Measurements from ENCODE around the gene AMOT. TPM values are rescaled to one million over a fixed set of nuclear protein-coding genes. Genes with fewer than 3 reads are reported as not detected.

AMOT gene
- total RNA-seq, 1 donor from 2014 or later = 88.3 TPM

DNA sequence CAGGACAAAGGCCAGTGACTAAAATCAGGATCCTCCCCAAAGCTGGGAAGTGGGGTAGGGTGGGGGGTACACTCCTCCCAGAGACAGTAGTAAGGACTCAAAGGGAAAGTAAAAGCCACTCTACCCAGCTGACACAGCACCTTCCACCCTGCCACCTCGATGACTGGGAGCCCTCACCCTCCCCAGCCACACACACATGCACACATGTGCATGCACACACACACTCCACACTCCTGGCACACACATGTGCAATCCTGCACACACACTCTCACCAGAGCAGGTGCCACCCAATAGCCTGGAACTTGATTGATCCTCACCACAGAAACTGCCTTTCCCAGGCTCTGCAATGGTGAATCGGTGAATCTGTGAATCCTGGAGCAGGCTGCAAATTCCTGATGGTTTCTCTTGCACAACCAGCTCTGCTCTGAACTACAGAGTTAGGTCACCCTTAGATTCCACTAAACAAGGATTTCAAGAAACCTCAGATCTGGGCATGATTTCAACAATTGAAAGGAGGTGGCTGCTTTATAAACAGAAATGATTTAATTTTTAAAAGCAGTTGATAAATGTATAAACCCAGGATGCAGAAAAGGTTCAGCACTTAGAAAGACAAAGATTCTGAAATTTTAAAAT, 21.5 kb downstream of the AMOT start:
- H3K27me3 Mint-ChIP-seq (ENCODE audit: unreplicated experiment) = peaks cover 9% of the 10 kb centered on the region
- peak overlapping the region; percentile 91 for H3K27ac Mint-ChIP-seq (ENCODE audit: unreplicated experiment)
- no peaks in the 10 kb centered on the region for H3K36me3 Mint-ChIP-seq (ENCODE audit: unreplicated experiment)
- H3K4me3 Mint-ChIP-seq (ENCODE audit: unreplicated experiment) = peak overlapping the region; percentile 34
- no peaks in the 10 kb centered on the region for H3K9me3 Mint-ChIP-seq (ENCODE audit: unreplicated experiment)
- DNase-seq = no peak
- peaks cover 38% of the 10 kb centered on the region for H3K4me1 Mint-ChIP-seq (ENCODE audit: low read depth, unreplicated experiment)
- TF ChIP-seq, protein P1, sequence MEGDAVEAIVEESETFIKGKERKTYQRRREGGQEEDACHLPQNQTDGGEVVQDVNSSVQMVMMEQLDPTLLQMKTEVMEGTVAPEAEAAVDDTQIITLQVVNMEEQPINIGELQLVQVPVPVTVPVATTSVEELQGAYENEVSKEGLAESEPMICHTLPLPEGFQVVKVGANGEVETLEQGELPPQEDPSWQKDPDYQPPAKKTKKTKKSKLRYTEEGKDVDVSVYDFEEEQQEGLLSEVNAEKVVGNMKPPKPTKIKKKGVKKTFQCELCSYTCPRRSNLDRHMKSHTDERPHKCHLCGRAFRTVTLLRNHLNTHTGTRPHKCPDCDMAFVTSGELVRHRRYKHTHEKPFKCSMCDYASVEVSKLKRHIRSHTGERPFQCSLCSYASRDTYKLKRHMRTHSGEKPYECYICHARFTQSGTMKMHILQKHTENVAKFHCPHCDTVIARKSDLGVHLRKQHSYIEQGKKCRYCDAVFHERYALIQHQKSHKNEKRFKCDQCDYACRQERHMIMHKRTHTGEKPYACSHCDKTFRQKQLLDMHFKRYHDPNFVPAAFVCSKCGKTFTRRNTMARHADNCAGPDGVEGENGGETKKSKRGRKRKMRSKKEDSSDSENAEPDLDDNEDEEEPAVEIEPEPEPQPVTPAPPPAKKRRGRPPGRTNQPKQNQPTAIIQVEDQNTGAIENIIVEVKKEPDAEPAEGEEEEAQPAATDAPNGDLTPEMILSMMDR (IDR thresholded peaks at IDR 0.05; ENCODE audit: partially characterized antibody, unreplicated experiment) = no peak

DNA sequence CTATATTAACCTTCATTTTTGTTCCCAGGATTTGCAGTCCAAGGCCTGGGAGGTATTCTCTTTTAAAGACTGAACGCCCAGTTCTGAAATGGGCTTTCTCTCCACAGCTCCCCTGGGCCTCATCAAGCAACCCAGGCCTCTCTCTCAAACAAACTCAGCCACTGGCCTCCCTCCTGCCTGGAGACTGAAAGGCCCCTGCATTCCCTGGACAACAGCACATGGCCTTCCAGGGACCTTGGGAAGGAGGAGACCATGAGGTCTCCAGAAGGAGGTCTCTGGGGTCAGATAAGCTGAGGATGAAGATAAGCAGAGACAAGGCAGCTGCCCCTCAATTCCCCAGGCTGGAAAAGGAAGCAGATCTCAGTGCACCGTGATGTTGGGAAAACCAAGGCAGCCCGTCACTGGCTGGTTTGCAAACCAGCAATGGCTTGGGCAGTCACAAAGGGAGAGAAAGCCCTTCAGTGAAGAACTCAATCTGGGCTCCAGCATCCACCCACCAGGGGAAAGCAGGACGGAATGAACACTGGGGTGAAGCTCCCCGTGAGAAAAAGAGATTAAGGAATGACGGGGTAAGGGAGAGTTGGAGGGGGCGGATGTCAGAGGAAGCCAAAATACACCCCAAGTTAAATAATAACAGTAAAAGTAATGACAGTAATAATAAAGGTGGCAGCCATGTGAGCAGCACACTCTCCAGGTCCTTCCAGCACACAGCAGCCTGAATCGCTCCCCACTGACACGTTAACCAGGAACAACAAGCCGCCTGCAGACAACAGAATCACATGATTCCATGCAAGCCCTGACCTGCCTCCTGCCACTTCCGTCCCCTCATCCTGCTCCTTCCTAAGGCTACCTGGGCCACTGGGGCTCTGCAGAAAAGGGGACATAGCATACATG, 22.3 kb downstream of the AMOT start:
- TF ChIP-seq, protein P1 (IDR thresholded peaks at IDR 0.05; ENCODE audit: partially characterized antibody, unreplicated experiment) = no peak
- peak overlapping the region; percentile 55 for H3K4me3 Mint-ChIP-seq (ENCODE audit: unreplicated experiment)
- H3K36me3 Mint-ChIP-seq (ENCODE audit: unreplicated experiment) = no peaks in the 10 kb centered on the region
- peaks cover 9% of the 10 kb centered on the region for H3K27me3 Mint-ChIP-seq (ENCODE audit: unreplicated experiment)
- no peaks in the 10 kb centered on the region for H3K9me3 Mint-ChIP-seq (ENCODE audit: unreplicated experiment)
- H3K27ac Mint-ChIP-seq (ENCODE audit: unreplicated experiment) = peak overlapping the region; percentile 91
- peaks cover 38% of the 10 kb centered on the region for H3K4me1 Mint-ChIP-seq (ENCODE audit: low read depth, unreplicated experiment)
- peak; percentile 30 for DNase-seq

DNA sequence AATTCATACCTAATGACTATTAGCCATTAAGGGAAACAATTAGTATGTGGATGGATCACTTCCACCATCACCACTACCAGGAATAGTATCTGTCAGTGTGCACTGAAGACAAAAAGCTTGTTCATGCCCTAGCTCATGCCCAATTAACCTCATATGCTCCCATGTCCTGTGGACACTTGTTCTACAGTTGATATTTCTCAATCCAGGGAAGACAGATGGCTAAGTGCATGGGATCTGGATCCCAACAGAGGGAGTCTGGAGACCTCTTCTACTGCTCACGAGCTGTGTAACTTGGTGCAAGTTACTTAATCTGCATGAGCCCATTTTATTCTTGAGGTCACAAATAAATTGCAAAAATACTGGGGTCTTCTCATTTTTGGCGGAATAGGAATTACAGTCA, 23.7 kb downstream of the AMOT start:
- TF ChIP-seq, protein P1 (IDR thresholded peaks at IDR 0.05; ENCODE audit: partially characterized antibody, unreplicated experiment) = no peak
- no peaks in the 10 kb centered on the region for H3K9me3 Mint-ChIP-seq (ENCODE audit: unreplicated experiment)
- no peak for DNase-seq
- peak overlapping the region; percentile 73 for H3K27ac Mint-ChIP-seq (ENCODE audit: unreplicated experiment)
- no peak overlapping the region for H3K4me3 Mint-ChIP-seq (ENCODE audit: unreplicated experiment)
- no peaks in the 10 kb centered on the region for H3K36me3 Mint-ChIP-seq (ENCODE audit: unreplicated experiment)
- peaks cover 38% of the 10 kb centered on the region for H3K4me1 Mint-ChIP-seq (ENCODE audit: low read depth, unreplicated experiment)
- peaks cover 9% of the 10 kb centered on the region for H3K27me3 Mint-ChIP-seq (ENCODE audit: unreplicated experiment)

DNA sequence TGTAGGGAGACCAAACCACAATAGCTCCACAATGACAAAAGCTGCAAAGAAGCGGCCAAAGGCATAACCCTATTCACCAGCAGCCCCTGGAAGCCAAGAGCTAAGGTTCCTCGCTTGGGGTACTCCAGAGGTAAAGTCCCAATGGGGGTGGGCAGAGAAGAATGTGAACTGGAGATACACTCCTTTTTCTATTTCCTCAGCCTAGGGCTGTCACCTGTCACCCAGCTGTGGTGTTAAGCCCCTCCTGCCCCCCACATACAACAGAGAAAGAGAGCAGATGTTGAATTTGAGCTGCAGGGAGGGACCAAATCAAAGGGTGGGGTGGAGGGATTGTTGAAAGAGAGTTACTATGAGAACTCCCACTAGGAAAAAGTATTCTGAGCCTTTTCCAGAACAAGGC, 26.1 kb downstream of the AMOT start:
- peaks cover 9% of the 10 kb centered on the region for H3K27me3 Mint-ChIP-seq (ENCODE audit: unreplicated experiment)
- TF ChIP-seq, protein P1 (IDR thresholded peaks at IDR 0.05; ENCODE audit: partially characterized antibody, unreplicated experiment) = no peak
- DNase-seq = no peak
- no peaks in the 10 kb centered on the region for H3K9me3 Mint-ChIP-seq (ENCODE audit: unreplicated experiment)
- H3K4me1 Mint-ChIP-seq (ENCODE audit: low read depth, unreplicated experiment) = peaks cover 41% of the 10 kb centered on the region
- H3K36me3 Mint-ChIP-seq (ENCODE audit: unreplicated experiment) = no peaks in the 10 kb centered on the region
- no peak overlapping the region for H3K4me3 Mint-ChIP-seq (ENCODE audit: unreplicated experiment)
- peak overlapping the region; percentile 55 for H3K27ac Mint-ChIP-seq (ENCODE audit: unreplicated experiment)

DNA sequence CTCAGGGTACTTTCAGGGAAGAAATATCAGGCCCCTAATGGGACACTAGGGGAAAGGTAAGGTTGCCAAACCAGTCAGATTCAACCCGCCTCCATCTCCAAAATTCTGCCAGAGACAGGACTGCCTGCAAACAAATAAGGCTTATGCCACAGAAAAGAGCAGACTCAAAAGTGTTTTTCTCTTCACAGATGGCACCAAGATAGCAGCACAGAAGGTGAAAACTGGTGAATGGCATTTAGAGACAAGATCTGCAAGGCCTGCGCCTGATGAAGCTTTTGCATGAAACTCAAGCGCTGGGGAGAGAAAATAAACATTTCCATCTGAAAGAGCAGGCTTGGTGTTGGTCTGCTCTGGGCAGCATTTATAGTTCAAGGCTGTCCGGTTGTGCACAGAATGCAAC, 27.9 kb downstream of the AMOT start:
- Mint-ChIP-seq H3K9me3 (ENCODE audit: unreplicated experiment) (no peaks in the 10 kb centered on the region), H3K36me3 (ENCODE audit: unreplicated experiment) (no peaks in the 10 kb centered on the region), H3K4me1 (ENCODE audit: low read depth, unreplicated experiment) (peaks cover 32% of the 10 kb centered on the region), H3K27ac (ENCODE audit: unreplicated experiment) (no peak overlapping the region), H3K4me3 (ENCODE audit: unreplicated experiment) (no peak overlapping the region), H3K27me3 (ENCODE audit: unreplicated experiment) (peaks cover 2% of the 10 kb centered on the region)
- TF ChIP-seq, protein P1 (IDR thresholded peaks at IDR 0.05; ENCODE audit: partially characterized antibody, unreplicated experiment) = no peak
- no peak for DNase-seq

Measured in glutamatergic neuron (in vitro differentiated cells).